Thoracic aorta (tissue), 2 donors: ENCODE measurements around the gene UBE2N. TPM values are rescaled to one million over a fixed set of nuclear protein-coding genes. Genes with fewer than 3 reads are reported as not detected.

Experiments
- ATAC-seq: fragments of 150-250 bp; one replicate; pipeline ENCODE4 v1.8.0; 2017; ENCODE audit warnings: low read depth; ENCODE audit not compliant: insufficient number of reproducible peaks, low FRiP score
- DNase-seq: peaks from one replicate; pipeline ENCODE4 v3.0.0-alpha.2; 2020; ENCODE audit warnings: low spot score
- H3K27ac ChIP-seq, 2 donors: fragments of 200-600 bp; sonication (generic); 1 replicate in 1 of 2; 2 replicates in 1 of 2; pipeline ENCODE4 v1.5.1; 2016; ENCODE audit warnings: mild to moderate bottlenecking in 2 of 2, moderate library complexity in 2 of 2
- H3K27me3 ChIP-seq: fragments of 200-600 bp; sonication (generic); replicated peaks from 2 replicates; pipeline ENCODE4 v1.6.0; 2016; ENCODE audit warnings: mild to moderate bottlenecking; ENCODE audit not compliant: insufficient read depth
- H3K36me3 ChIP-seq: fragments of 200-600 bp; sonication (generic); one replicate; pipeline ENCODE4 v1.5.1; 2016
- H3K4me1 ChIP-seq, 2 donors: fragments of 200-600 bp; sonication (generic); 1 replicate in 1 of 2; 2 replicates in 1 of 2; pipeline versions ENCODE4 v1.5.1 to v1.6.0; 2016; ENCODE audit warnings: low read depth in 2 of 2, mild to moderate bottlenecking in 1 of 2; ENCODE audit not compliant: control insufficient read depth in 1 of 2
- H3K4me3 ChIP-seq: fragments of 200-600 bp; sonication (generic); 2 replicates; pipeline ENCODE4 v1.5.1; 2016; ENCODE audit warnings: mild to moderate bottlenecking
- H3K9me3 ChIP-seq: fragments of 200-600 bp; sonication (generic); 2 replicates; pipeline ENCODE4 v1.5.1; 2016
- total RNA-seq, 2 donors: library from RNA; depleted of rRNA; stranded (reverse); fragments of >200 nt; gene quantifications; one replicate each; pipeline versions ENCODE4 v1.1.0 to v1.2.3, GENCODE V29; 2016
- TF ChIP-seq, protein P1 (sequence below): fragments of 200-600 bp; sonication (generic); IDR thresholded peaks from one replicate; pipeline ENCODE4 v1.5.1; 2019; ENCODE audit warnings: antibody characterized with exemption

Gene UBE2N
- total RNA-seq, 2 donors from 2014 or later: 32.9 to 37.2 TPM

DNA sequence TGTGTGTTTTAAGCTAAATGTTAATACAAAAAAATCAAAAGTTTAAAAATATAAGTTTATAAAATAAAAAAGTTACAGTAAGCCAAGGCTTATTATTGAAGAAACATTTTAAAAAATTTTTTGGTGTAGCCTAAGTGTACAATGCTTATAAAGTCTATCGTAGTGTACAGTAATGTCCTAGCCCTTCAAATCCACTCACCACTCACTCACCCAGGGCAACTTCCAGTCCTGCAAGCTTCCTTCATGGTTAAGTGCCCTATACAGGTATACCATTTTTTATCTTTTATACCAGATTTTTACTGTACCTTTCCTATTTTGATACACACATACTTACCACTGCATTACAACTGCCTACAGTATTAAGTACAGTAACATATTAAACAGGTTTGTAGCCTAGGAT, 11.9 kb downstream of the UBE2N start:
- peaks cover 41 to 80% of the 10 kb centered on the region in 2 donors for H3K4me1 ChIP-seq
- no peak overlapping the region for H3K4me3 ChIP-seq
- DNase-seq (no peak), ATAC-seq (no peak)
- H3K9me3 ChIP-seq: no peaks in the 10 kb centered on the region
- no peak overlapping the region for H3K27ac ChIP-seq
- TF ChIP-seq, protein P1, sequence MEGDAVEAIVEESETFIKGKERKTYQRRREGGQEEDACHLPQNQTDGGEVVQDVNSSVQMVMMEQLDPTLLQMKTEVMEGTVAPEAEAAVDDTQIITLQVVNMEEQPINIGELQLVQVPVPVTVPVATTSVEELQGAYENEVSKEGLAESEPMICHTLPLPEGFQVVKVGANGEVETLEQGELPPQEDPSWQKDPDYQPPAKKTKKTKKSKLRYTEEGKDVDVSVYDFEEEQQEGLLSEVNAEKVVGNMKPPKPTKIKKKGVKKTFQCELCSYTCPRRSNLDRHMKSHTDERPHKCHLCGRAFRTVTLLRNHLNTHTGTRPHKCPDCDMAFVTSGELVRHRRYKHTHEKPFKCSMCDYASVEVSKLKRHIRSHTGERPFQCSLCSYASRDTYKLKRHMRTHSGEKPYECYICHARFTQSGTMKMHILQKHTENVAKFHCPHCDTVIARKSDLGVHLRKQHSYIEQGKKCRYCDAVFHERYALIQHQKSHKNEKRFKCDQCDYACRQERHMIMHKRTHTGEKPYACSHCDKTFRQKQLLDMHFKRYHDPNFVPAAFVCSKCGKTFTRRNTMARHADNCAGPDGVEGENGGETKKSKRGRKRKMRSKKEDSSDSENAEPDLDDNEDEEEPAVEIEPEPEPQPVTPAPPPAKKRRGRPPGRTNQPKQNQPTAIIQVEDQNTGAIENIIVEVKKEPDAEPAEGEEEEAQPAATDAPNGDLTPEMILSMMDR: no peak
- no peaks in the 10 kb centered on the region for H3K27me3 ChIP-seq
- no peaks in the 10 kb centered on the region for H3K36me3 ChIP-seq

DNA sequence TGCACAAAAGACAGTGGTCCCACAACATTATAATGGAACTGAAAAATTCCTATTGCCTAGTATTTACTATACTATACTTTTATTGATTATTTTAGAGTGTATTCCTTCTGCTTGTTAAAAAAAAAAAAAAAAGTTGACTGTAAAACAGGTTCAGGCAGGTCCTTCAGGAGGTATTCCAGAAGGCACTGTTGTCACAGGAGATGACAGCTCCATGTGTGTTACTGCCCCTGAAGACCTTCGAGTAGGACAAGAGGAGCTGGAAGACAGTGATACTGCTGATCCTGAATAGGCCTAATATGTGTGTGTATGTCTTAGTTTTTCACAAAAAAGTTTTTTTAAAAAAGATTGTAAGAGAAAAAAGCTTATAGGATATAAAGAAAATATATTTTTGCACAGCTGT, 12.3 kb downstream of the UBE2N start:
- no peaks in the 10 kb centered on the region for H3K36me3 ChIP-seq
- no peaks in the 10 kb centered on the region for H3K27me3 ChIP-seq
- H3K4me1 ChIP-seq: peaks cover 37 to 80% of the 10 kb centered on the region in 2 donors
- ATAC-seq (no peak), DNase-seq (no peak)
- no peak overlapping the region for H3K4me3 ChIP-seq
- H3K9me3 ChIP-seq: no peaks in the 10 kb centered on the region
- no peak overlapping the region for H3K27ac ChIP-seq
- TF ChIP-seq, protein P1: no peak

DNA sequence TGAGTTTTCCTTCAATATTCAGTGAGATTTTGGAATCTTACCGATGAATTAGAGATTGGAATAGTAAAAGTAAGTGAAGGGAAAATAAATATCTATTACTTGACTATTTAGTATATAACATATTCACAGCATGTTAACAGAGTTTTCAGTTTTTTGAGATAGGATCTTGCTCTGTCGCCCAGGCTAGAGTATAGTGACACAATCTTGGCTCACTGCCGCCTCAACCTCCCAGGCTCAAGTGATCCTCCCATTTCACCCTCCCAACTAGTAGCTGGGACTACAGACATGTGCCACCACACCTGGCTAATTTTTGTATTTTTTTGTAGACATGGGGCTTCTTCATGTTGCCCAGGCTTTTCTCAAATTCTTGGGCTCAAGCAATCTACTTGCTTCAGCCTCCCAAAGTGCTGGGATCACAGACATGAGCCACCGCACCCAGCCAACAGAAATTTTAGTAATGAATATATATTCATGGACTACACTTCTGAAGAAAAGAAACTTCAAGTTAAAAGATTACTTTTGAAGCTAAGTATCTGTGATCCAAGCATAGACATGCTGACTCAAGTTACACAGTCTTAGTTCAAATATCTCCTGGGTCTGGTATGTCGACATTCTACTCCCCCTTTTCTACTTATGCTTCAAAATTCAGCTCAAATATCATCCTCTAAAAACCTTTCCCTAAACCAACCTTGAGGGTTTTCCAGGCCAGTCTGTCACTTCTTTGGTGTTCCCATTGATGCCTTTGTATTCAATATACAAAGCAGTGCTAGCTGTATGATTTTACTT, 13.8 kb downstream of the UBE2N start:
- no peaks in the 10 kb centered on the region for H3K36me3 ChIP-seq

GRCh38 chr12:93426412-93426805, 15.3 kb downstream of the UBE2N start:
- TF ChIP-seq, protein P1: no peak
- Histone ChIP-seq H3K4me1 (peaks cover 29 to 75% of the 10 kb centered on the region in 2 donors), H3K9me3 (no peaks in the 10 kb centered on the region), H3K27me3 (no peaks in the 10 kb centered on the region), H3K27ac (peak overlapping the region; percentile 35 to 59), H3K36me3 (no peaks in the 10 kb centered on the region), H3K4me3 (no peak overlapping the region)
- no peak for DNase-seq
- ATAC-seq: no peak

More for the DNA sequence above, 13.8 kb downstream of the UBE2N start:
- no peak for ATAC-seq
- Histone ChIP-seq H3K9me3 (no peaks in the 10 kb centered on the region), H3K27me3 (no peaks in the 10 kb centered on the region), H3K4me1 (peaks cover 34 to 82% of the 10 kb centered on the region in 2 donors), H3K4me3 (no peak overlapping the region), H3K27ac (peak overlapping the region in 1 of 2 donors; percentile 42)
- DNase-seq: no peak
- TF ChIP-seq, protein P1: no peak

DNA sequence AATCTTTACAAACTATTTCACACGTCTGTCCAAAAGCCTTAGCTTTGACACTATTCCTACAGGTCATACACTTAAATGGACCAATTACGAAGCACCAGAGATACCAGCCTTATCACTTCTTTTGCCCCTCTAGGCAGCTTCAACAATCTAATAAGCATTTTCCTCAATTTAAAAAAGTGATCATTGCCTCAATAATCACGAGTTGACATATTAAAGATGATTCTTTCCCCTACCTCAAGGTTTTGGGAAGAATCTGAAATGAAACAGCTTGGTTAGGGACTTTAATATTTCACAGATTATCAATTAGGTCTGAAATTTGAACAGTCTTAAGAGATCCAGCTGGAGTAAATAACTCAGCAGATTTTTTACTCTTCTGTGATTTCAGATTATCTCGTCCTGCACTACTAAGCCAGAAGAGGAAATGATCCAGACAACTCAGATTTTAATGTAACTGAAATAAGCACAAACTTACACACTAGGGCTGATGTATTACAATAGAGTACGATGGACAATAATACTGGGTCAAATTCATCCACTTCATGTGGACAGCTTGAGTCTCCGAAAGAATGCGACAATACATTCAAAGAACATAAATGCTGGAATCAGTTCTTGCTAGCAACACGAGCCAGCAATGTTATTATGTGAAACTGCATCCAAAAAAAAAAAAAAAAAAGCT, 15.9 kb downstream of the UBE2N start:
- Histone ChIP-seq H3K36me3 (no peaks in the 10 kb centered on the region), H3K27me3 (no peaks in the 10 kb centered on the region), H3K4me1 (peaks cover 29 to 71% of the 10 kb centered on the region in 2 donors), H3K4me3 (peak overlapping the region; percentile 23), H3K27ac (peak overlapping the region; percentile 20 to 59), H3K9me3 (no peaks in the 10 kb centered on the region)
- DNase-seq (no peak), ATAC-seq (no peak)
- TF ChIP-seq, protein P1: no peak
